GM21737 (cell line): Measurements from ENCODE around the gene BABAM2.
"Not testable (repeated sequence)": the region's sequence is repeated elsewhere in the genome, so short reads cannot be mapped to it uniquely, and the experiment has no call there.

Experiments
- ATAC-seq: cut with Tn5 transposase; IDR thresholded peaks from one replicate; pipeline ENCODE4 v1.9.1; 2021; ENCODE audit warnings: mild to moderate bottlenecking, moderate library complexity; ENCODE audit not compliant: unreplicated experiment

The BABAM2 gene

GRCh38 chr2:28365158-28365557, 474.6 kb downstream of the BABAM2 start:
- no peak for ATAC-seq

GRCh38 chr2:28366149-28366495, 475.6 kb downstream of the BABAM2 start:
- no peak for ATAC-seq

GRCh38 chr2:28366496-28367282, 476.2 kb downstream of the BABAM2 start:
- ATAC-seq = peak; percentile 59

GRCh38 chr2:28367667-28368356, 477.3 kb downstream of the BABAM2 start:
- ATAC-seq = no peak

GRCh38 chr2:28368357-28368798, 477.8 kb downstream of the BABAM2 start:
- ATAC-seq = no peak

- ATAC-seq = no peak
Measured at GRCh38 chr2:28369358-28369757, 478.8 kb downstream of the BABAM2 start.

- no peak for ATAC-seq
Measured at GRCh38 chr2:28370354-28370753, 479.8 kb downstream of the BABAM2 start.

- ATAC-seq = not testable (repeated sequence)
Measured at GRCh38 chr2:28371728-28372127, 481.2 kb downstream of the BABAM2 start.

- no peak for ATAC-seq
Measured at GRCh38 chr2:28373854-28374253, 483.3 kb downstream of the BABAM2 start.

GRCh38 chr2:28374331-28374730, 483.8 kb downstream of the BABAM2 start:
- no peak for ATAC-seq

- ATAC-seq = no peak
Measured at GRCh38 chr2:28375236-28375635, 484.7 kb downstream of the BABAM2 start.

GRCh38 chr2:28375742-28376631, 485.5 kb downstream of the BABAM2 start:
- no peak for ATAC-seq

GRCh38 chr2:28377195-28377816, 486.8 kb downstream of the BABAM2 start:
- ATAC-seq = no peak

GRCh38 chr2:28377984-28378678, 487.6 kb downstream of the BABAM2 start:
- no peak for ATAC-seq

GRCh38 chr2:28378679-28379584, 488.4 kb downstream of the BABAM2 start:
- no peak for ATAC-seq

- no peak for ATAC-seq
Measured at GRCh38 chr2:28380219-28380618, 489.7 kb downstream of the BABAM2 start.

- no peak for ATAC-seq
Measured at GRCh38 chr2:28381225-28382180, 491.0 kb downstream of the BABAM2 start.

- ATAC-seq = no peak
Measured at GRCh38 chr2:28382755-28383154, 492.2 kb downstream of the BABAM2 start.
